ELF-1 (cell line): ENCODE data around the gene ACOT7.

ENCODE experiments used
- DNase-seq: peaks from one replicate; pipeline ENCODE4 v3.0.0-alpha.2; 2016; ENCODE audit warnings: low read depth, low spot score

Gene ACOT7

DNA sequence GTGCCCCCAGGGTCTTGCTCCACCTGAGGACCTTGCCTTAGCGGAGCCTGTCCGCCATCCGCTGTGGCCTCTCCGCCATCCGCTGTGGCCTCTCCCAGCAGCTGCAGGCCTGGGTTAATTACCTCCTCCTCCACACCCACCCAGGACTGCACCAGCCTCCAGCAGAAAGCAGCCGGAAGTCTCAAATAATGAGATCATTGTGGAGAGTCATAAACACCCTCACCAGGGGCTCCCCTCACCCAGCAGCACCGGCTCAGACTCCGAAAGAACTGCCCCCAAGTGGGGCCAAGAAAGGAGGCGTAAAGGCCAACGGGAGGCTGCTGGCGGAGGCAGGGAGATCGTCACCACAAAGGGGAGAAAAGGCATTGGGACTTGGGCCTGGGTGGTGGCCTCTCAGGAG is 122.0 kb downstream of the ACOT7 start:
- peak; percentile 32 for DNase-seq

DNA sequence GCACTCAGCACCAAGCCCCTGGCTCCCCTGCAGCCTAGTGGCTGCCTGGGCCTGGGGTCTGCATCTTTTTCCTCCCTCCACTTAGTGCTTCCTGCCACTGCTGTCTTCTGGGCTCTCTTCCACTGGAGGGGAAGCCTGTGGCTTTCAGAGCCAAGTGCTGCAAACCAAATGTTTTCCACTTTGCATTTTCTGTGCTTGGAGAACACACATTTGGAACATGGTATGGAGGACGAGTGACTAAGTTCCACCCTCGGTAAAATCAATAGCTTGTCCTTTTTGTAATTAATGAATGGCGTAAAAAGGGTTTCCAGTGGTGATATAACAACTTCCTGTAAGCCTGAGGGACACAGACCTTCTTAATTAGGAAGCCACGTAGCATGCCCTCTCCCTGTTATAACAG is 122.6 kb downstream of the ACOT7 start:
- no peak for DNase-seq

- DNase-seq: no peak
Measured at GRCh38 chr1:6270401-6270800, 123.2 kb downstream of the ACOT7 start.

DNA sequence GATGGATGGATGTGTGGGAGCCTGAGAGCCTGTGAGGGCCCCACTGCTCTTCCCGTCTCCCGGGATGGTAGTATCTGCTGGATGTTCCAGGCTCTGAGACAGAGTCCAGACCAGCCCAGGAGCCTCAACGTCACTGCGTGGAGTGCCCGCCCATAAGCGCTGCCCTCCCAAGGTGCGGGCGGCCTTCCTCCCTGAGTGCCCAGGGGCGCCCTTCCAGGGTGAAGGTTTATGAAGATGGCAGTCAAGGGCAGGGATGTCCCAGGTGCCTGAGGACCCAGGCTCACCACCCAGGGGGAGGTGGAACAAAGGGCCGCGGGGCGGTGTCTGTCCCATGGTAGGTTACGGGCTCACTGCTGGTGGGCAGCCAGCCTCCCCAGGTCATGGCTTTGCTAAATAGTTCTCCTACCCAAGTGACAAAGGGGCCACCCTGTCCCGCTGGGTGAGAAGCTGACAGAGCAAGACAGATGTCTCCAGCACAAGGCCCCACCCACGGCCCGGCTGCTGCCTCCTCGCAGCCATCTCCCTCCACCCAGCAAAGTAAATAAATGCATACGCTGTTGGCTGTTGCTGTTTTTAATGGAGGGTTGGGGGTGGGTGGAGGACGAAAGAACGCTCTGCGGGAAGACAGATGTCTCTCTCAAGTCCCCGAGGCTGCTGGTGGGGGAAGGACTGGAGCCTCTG is 123.7 kb downstream of the ACOT7 start:
- DNase-seq: peak; percentile 43

GRCh38 chr1:6269296-6269695 is 124.3 kb downstream of the ACOT7 start:
- DNase-seq: no peak

- DNase-seq: peak; percentile 40
Measured at GRCh38 chr1:6268415-6268814, 125.2 kb downstream of the ACOT7 start.

GRCh38 chr1:6267686-6268322 is 125.8 kb downstream of the ACOT7 start:
- no peak for DNase-seq

DNA sequence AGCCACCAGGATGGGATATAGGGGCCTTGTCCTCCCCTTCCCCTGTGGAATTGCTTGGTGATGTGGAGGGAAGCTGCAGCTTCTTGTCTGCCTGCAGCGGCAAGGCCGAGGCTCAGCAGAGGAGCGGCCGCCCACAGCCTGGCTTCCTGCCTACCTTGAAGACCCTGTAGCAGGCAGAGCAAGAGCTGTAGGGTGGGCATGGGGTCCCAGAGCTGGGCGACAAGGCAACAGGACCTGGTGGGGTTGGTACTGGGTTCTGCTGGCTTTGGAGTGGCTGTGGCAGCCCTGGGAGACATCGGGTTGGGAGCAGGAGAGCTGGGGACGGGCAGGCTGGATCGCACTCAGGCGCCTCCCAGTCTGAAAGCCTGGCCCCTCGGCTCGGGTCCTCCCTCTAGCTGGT is 126.9 kb downstream of the ACOT7 start:
- no peak for DNase-seq

- no peak for DNase-seq
Measured at GRCh38 chr1:6265151-6265550, 128.4 kb downstream of the ACOT7 start.

DNA sequence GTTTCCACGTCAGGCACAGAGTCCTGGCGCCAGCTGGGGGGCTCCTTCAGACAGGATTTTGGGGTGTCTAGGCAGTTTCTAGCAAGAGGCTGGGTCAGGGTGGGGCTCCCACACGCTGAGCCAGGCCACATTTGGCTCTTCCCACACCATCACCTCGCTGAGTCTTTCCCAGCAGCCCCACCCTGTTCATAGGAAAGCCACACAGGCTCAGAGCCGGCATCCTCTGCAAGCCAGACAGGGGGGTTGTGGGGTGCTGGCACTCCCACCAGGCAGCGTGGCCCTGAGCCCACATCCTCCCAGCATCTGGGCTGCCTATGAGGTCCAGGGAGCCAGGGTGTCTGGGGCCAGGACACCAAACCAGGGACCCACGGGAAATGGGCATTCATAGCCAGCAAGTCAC is 129.9 kb downstream of the ACOT7 start:
- no peak for DNase-seq

DNA sequence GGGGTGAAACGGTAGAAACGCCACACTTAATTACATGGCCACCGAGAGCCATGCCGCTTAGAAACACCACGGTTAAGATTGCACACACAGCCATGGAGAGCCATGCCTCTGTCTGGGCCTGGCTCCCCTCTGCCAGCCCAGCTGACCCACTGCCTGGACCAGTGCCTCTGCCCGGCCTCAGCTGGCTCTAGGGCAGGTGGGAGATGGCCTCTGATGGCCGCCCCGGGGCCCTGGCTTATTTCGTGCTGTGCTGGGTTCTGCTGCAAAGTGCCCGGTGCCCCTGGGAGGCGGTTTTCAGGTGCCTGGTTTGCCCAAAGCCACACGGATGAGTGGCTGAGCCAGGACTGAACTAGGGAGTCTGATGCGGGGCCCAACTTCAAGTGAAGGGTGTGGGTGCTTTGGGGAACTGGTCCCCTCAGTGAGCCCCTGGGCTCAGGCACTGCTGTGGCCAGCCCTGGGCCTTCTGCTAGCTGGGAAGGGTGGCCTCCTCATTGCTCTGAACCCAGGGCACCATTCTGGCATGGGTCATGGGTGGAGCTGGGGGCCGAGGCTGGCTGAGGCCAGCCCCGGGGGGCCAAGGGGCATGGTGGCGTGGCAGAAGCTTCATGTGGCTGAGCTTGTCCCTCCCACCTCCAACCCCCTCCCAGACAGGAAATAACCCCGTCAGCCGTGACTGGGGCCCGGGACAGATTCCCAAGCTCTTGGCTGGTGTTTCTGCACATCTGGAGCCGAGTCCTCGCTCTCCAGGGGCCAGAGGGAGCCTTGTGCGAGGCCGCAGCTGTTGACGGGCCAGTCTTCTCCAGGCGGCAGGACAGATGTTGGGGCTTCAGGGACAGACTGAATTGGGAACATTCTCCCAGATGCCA is 130.8 kb downstream of the ACOT7 start:
- no peak for DNase-seq

DNA sequence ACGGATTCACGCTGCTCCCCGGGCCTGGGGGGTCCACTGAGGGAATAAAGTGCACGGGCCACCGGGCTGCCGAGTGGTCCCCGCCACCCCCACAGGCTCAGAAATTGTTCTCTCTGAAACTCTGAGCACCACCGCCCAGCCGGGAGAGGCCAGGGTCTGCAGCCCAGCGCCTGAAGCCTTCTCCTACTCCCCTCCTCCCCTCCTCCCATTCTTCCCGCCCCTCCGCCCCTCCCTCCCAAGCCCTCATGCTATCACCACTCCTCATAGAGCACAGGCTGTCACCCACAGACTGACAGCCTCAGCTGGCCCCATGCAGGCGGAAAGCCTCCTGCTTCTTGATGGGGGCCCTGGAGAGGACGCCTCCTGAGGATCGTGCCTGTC is 132.0 kb downstream of the ACOT7 start:
- DNase-seq: peak; percentile 52

GRCh38 chr1:6260961-6261614 is 132.5 kb downstream of the ACOT7 start, which contains the start of gene GPR153:
GPR153 (minus strand) TSS chr1:6261098; CDS start chr1:6254905, 6,193 bp downstream.
- DNase-seq: peak; percentile 52

- DNase-seq: no peak
Measured at GRCh38 chr1:6260433-6260934, 133.1 kb downstream of the ACOT7 start.

DNA sequence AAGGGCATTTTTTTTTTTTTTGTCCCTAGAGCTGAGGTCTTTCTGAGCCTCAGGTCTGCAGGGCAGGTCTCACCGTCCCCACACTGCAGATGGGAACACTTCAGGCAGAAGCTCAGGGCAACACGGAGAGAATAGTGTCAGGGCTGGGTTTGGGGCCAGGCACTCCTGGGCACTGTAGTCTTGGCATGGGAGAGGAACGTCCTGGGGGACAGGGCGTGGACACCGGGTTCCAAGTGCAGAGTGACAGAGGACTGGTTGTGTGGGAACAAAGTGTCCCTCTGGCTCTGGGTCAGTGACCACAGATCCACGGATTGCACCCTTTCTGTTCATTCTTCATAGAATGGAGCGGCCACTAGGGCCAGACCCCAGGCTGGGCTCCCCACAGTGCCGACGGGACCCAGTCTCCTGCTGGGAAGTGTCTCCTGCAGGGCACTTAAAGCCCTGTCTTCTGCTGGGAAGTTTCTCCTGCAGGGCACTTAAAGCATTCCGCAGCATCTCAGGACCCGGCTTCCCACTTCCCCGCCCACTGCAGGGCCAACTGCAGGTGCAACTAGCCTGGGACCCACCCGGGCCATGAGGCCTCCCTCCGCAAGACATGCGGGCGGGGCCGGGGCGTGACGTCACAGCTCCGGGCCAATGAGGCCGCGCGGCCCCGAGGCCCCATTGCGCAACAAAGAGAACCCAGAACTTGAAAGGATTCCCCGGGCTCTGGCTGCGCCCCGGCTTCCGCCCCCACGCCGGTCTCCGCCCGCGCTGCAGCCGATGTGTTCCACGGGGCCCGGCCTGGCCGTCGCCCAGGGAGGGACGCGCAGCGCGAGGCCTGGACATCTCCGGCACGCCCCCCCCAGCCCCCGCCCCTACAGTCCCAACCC is 133.8 kb downstream of the ACOT7 start:
- peak; percentile 80 for DNase-seq

DNA sequence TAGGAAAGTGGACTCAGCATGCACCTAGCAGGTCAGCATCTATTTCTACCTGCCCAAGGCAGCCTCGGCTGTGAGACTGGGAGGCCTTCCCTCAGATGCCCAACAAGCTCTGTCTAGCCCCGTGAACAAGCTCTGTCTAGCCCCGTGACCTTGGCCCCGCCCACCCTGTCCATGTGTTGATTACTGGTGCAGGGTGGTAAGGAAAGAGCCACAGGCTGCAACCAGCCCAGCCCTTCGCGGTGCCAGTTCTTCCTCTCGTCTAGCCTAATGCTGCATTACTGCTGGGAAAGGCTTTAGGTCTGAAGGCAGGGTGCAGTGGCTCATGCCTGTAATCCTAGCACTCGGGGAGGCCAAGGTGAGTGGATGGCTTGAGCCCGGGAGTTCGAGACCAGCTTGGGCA is 134.9 kb downstream of the ACOT7 start:
- DNase-seq: no peak

DNA sequence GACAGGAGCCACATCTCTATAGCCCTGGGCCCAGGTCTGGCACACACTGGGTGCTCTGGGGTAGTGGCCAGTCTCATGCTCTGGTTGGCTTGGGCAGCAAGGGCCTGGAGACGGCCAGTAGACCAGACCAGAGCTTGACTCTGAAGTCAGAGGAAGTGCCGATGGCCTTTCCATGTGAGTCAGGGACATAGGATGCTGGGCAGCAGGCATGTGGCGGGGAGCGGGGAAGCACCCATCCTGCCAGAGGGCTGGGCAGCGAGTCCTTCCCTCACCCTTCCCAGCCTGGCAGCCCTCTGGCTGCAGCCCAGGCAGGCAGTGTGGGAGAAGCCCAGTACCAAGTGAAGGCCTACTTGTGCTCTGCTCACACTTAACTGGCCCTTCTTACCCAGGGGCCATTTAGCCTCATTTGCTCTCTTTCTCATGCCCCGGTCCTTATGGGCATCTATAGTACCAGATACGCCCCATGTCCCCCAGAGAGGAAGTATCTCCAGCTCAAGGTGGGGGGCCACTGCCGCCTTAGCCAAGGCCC is 136.0 kb downstream of the ACOT7 start:
- no peak for DNase-seq

- no peak for DNase-seq
Measured at GRCh38 chr1:6256645-6257044, 136.9 kb downstream of the ACOT7 start.

DNA sequence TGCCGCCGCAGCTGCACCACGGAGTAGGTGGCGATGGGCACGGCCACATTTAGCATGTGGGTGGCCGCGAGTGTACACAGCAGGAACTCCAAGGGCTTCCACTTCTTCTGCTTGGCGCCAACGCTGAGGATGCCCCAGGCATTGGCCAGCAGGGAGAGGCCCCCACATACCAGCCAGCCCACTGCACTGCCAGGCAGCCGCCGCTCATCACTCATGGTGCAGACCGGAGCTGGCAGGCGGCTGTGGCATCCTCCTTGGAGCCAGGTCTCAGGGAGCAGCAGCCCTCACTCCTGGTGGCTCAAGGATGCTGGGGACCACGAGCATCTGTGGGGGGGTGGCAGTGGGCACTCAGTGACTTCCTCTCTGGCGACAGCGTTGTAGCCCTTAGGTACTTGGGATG is 138.9 kb downstream of the ACOT7 start:
- DNase-seq: no peak

GRCh38 chr1:6253380-6253779 is 140.2 kb downstream of the ACOT7 start:
- no peak for DNase-seq

- DNase-seq: no peak
Measured at GRCh38 chr1:6252374-6252710, 141.2 kb downstream of the ACOT7 start.
